ENCODE data around the gene NPM3.

The NPM3 gene, protein sequence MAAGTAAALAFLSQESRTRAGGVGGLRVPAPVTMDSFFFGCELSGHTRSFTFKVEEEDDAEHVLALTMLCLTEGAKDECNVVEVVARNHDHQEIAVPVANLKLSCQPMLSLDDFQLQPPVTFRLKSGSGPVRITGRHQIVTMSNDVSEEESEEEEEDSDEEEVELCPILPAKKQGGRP

GRCh38 chr10:101782811-101783735, at the start of gene NPM3:
Gene NPM3, minus strand, starts transcription at chr10:101783446. Its CDS starts 56 bp downstream, at chr10:101783390.
- peak; percentile 93 for DNase-seq (ENCODE audit: low spot score)
- in situ Hi-C loops (cut with MboI; ENCODE audit: low sequenced_read_pairs, unreplicated experiment) = loop anchor here (5.0 kb wide), 1 partner anchor 176 kb away; no protein-coding TSS in a partner anchor
- no peak for TF ChIP-seq CTCF (IDR thresholded peaks at IDR 0.05; ENCODE audit: borderline replicate concordance, control extremely low read depth, extremely low read depth, insufficient read depth, missing control alignments)

DNA sequence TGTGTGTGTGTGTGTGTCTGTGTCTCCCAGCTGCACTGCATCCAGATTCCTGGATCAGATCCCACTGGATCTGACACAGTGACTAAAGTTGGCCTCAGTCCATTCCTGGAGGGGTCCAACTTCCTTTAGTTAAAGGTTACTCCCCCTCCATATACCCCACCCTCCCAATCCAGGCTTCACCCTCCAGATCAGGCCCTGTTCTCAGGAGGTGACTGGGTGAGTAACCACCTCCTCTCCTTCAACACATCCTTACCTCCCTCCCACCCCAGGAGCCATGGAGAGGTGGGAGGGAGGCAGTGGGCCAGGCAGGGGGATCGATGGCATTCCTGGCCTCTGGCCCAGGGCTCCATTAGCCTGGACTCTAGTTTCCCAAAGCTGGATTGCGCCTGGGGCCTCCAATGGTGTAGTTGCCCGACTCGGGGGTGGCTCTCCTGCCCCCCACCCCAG, 49.1 kb upstream of the NPM3 start:
- no peak for DNase-seq (ENCODE audit: low spot score)
- no peak for TF ChIP-seq CTCF (IDR thresholded peaks at IDR 0.05; ENCODE audit: borderline replicate concordance, control extremely low read depth, extremely low read depth, insufficient read depth, missing control alignments)
- in situ Hi-C loops (cut with MboI; ENCODE audit: low sequenced_read_pairs, unreplicated experiment) = no loop called here

GRCh38 chr10:101831169-101831811, 48.0 kb upstream of the NPM3 start:
- no peak for TF ChIP-seq CTCF (IDR thresholded peaks at IDR 0.05; ENCODE audit: borderline replicate concordance, control extremely low read depth, extremely low read depth, insufficient read depth, missing control alignments)
- in situ Hi-C loops (cut with MboI; ENCODE audit: low sequenced_read_pairs, unreplicated experiment) = no loop called here
- DNase-seq (ENCODE audit: low spot score) = no peak

GRCh38 chr10:101830322-101831168, 47.3 kb upstream of the NPM3 start:
- peak; percentile 90 for DNase-seq (ENCODE audit: low spot score)
- in situ Hi-C loops (cut with MboI; ENCODE audit: low sequenced_read_pairs, unreplicated experiment) = no loop called here
- TF ChIP-seq CTCF (IDR thresholded peaks at IDR 0.05; ENCODE audit: borderline replicate concordance, control extremely low read depth, extremely low read depth, insufficient read depth, missing control alignments) = no peak

DNA sequence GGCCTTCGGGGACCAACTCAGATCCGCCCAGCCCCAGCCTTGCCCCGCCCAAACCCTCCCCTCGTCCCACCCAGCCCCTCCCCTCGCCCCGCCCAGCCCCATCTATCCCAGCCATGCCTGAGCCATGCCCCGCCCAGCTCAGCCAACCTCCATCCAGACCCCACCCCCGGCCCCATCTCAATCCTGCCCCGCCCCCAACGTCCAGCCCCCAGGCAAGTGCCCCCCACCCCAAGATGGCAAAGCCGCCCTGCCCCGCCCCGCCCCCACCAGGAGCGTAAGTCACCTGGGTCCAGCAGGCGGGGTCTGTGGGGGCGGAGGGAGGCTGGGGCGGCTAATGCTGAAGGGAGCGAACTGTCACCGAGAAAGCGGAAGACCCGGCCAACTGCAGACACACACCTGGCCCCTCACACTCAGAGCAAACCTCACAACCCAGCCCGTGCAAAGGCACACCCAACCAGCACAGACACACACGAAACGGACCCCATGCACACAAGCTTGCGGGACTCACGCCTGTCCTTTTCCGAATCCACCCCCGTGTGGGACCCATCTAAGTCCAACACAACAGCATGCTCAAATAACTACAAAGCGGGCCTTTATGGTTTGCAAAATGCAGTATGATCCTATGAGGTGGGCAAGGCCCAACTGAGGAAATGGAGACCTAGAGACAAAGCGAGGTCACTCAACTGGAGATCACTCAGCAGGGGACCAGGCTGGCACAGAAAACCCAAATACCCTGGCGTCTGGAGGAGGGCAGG, 46.5 kb upstream of the NPM3 start:
- in situ Hi-C loops (cut with MboI; ENCODE audit: low sequenced_read_pairs, unreplicated experiment) = no loop called here
- peak; percentile 97 for DNase-seq (ENCODE audit: low spot score)
- TF ChIP-seq CTCF (IDR thresholded peaks at IDR 0.05; ENCODE audit: borderline replicate concordance, control extremely low read depth, extremely low read depth, insufficient read depth, missing control alignments) = no peak
